Fibroblast of lung (primary cell): ENCODE measurements around the gene DZIP1L. TPM values are rescaled to one million over a fixed set of nuclear protein-coding genes. Genes with fewer than 3 reads are reported as not detected.

Experiments
- DNase-seq, 2 donors: peaks; one replicate each; pipeline versions ENCODE4 v3.0.0 to v3.0.0-alpha.2; 2010; ENCODE audit warnings: low read depth in 2 of 2
- H2AFZ ChIP-seq: 2 replicates; pipeline ENCODE4 v1.5.1; 2012; ENCODE audit warnings: low read length, control low read depth, inconsistent platforms
- H3K27ac ChIP-seq: 2 replicates; pipeline ENCODE4 v1.5.1; 2011; ENCODE audit warnings: low read length, control low read depth; ENCODE audit not compliant: insufficient read depth
- H3K27me3 ChIP-seq: 2 replicates; pipeline ENCODE4 v1.5.1; 2011; ENCODE audit warnings: mild to moderate bottlenecking, low read length; ENCODE audit not compliant: control insufficient read depth, insufficient read depth
- H3K36me3 ChIP-seq: 2 replicates; pipeline ENCODE4 v1.5.1; 2011; ENCODE audit warnings: low read length; ENCODE audit not compliant: control insufficient read depth, insufficient read depth
- H3K4me1 ChIP-seq: 2 replicates; pipeline ENCODE4 v1.5.1; 2011; ENCODE audit warnings: low read length; ENCODE audit not compliant: control insufficient read depth, insufficient read depth; ENCODE audit errors: extremely low read depth
- H3K4me2 ChIP-seq: 2 replicates; pipeline ENCODE4 v1.5.1; 2011; ENCODE audit warnings: low read length, control low read depth; ENCODE audit not compliant: insufficient read depth; ENCODE audit errors: extremely low read depth
- H3K4me3 ChIP-seq, 4 experiments: fragments of 200-600 bp in 1 of 4; sonication (generic) in 1 of 4; replicated peaks in 1 of 4; 2 replicates each; pipeline ENCODE4 v1.5.1; 2011 to 2016; ENCODE audit warnings: low read length in 4 of 4, low read depth in 3 of 4, mild to moderate bottlenecking in 3 of 4, control low read depth in 2 of 4, inconsistent platforms in 1 of 4, mixed read lengths in 1 of 4; ENCODE audit not compliant: insufficient read depth in 1 of 4; ENCODE audit errors: control extremely low read depth in 1 of 4
- H3K79me2 ChIP-seq: 2 replicates; pipeline ENCODE4 v1.5.1; 2012; ENCODE audit warnings: mild to moderate bottlenecking, low read length, inconsistent platforms; ENCODE audit not compliant: control insufficient read depth, insufficient read depth
- H3K9ac ChIP-seq: 2 replicates; pipeline ENCODE4 v1.5.1; 2011; ENCODE audit warnings: mild to moderate bottlenecking, low read length, control low read depth; ENCODE audit not compliant: insufficient read depth
- H3K9me3 ChIP-seq: 2 replicates; pipeline ENCODE4 v1.5.1; 2012; ENCODE audit warnings: low read depth, low read length; ENCODE audit not compliant: control insufficient read depth, insufficient read depth
- H4K20me1 ChIP-seq: 2 replicates; pipeline ENCODE4 v1.5.1; 2011; ENCODE audit warnings: low read length; ENCODE audit not compliant: control insufficient read depth, insufficient read depth; ENCODE audit errors: extremely low read depth
- CTCF ChIP-seq, 2 donors: IDR thresholded peaks in 1 of 2; conservative IDR thresholded peaks in 1 of 2; 1 replicate in 1 of 2; 2 replicates in 1 of 2; pipeline ENCODE4 v1.5.1; 2011 to 2012; ENCODE audit warnings: low read length in 2 of 2, control low read depth in 1 of 2, inconsistent platforms in 1 of 2, low read depth in 1 of 2, mild to moderate bottlenecking in 1 of 2
- EZH2 ChIP-seq: IDR thresholded peaks from 2 replicates; pipeline ENCODE4 v1.5.1; 2012; ENCODE audit warnings: low read length, control low read depth, mild to moderate bottlenecking; ENCODE audit errors: missing control alignments
- polyA plus RNA-seq, 2 donors: library from polyadenylated mRNA; depleted of rRNA in 1 of 2; stranded (reverse) in 1 of 2; unstranded in 1 of 2; fragments of >200 nt; gene quantifications; 2 replicates each; pipeline ENCODE4 v1.2.1, GENCODE V29; 2011 to 2012; ENCODE audit warnings: missing spikeins in 1 of 2
- total RNA-seq: library from RNA; depleted of rRNA; stranded (reverse); fragments of >200 nt; gene quantifications from 2 replicates; pipeline ENCODE4 v1.2.1, GENCODE V29; 2014

DZIP1L gene
- total and polyA plus RNA-seq, 2 donors (not counting 1 experiment from before 2014, with no cell fraction given), result 8.9 to 22.6 TPM

GRCh38 chr3:138031536-138031935 is 83.9 kb downstream of the DZIP1L start:
- no peaks in the 10 kb centered on the region for H3K27me3 ChIP-seq
- no peak for DNase-seq
- H3K27ac ChIP-seq, result no peak overlapping the region
- H2AFZ ChIP-seq, result no peak overlapping the region
- no peaks in the 10 kb centered on the region for H3K79me2 ChIP-seq
- no peaks in the 10 kb centered on the region for H3K9me3 ChIP-seq
- H3K36me3 ChIP-seq, result no peaks in the 10 kb centered on the region
- no peak overlapping the region for H3K9ac ChIP-seq
- no peaks in the 10 kb centered on the region for H4K20me1 ChIP-seq
- H3K4me3 ChIP-seq, result no peak overlapping the region
- no peak for TF ChIP-seq CTCF (conservative IDR thresholded peaks at IDR 0.05 in 1 of 2, IDR thresholded peaks at IDR 0.05 in 1 of 2; ENCODE audit: low read depth in 1 of 2, low read length in 2 of 2)
- no peak for TF ChIP-seq EZH2
- no peak overlapping the region for H3K4me2 ChIP-seq
- no peaks in the 10 kb centered on the region for H3K4me1 ChIP-seq

GRCh38 chr3:138030734-138031280 is 84.6 kb downstream of the DZIP1L start:
- no peaks in the 10 kb centered on the region for H3K9me3 ChIP-seq
- no peaks in the 10 kb centered on the region for H3K79me2 ChIP-seq
- H3K4me3 ChIP-seq, result no peak overlapping the region
- H3K27ac ChIP-seq, result no peak overlapping the region
- H3K36me3 ChIP-seq, result no peaks in the 10 kb centered on the region
- H3K9ac ChIP-seq, result no peak overlapping the region
- no peaks in the 10 kb centered on the region for H3K4me1 ChIP-seq
- TF ChIP-seq EZH2 (no peak), CTCF (conservative IDR thresholded peaks at IDR 0.05 in 1 of 2, IDR thresholded peaks at IDR 0.05 in 1 of 2; ENCODE audit: low read depth in 1 of 2, low read length in 2 of 2) (no peak)
- H3K27me3 ChIP-seq, result no peaks in the 10 kb centered on the region
- H3K4me2 ChIP-seq, result no peak overlapping the region
- H2AFZ ChIP-seq, result no peak overlapping the region
- no peak for DNase-seq
- H4K20me1 ChIP-seq, result no peaks in the 10 kb centered on the region

- Histone ChIP-seq H4K20me1 (no peaks in the 10 kb centered on the region), H3K4me2 (no peak overlapping the region), H3K4me1 (no peaks in the 10 kb centered on the region), H3K4me3 (no peak overlapping the region), H3K27me3 (no peaks in the 10 kb centered on the region), H3K9ac (no peak overlapping the region), H3K27ac (no peak overlapping the region), H3K9me3 (no peaks in the 10 kb centered on the region), H3K79me2 (no peaks in the 10 kb centered on the region), H3K36me3 (no peaks in the 10 kb centered on the region), H2AFZ (no peak overlapping the region)
- TF ChIP-seq EZH2, result no peak
- TF ChIP-seq CTCF (conservative IDR thresholded peaks at IDR 0.05 in 1 of 2, IDR thresholded peaks at IDR 0.05 in 1 of 2; ENCODE audit: low read depth in 1 of 2, low read length in 2 of 2), result no peak
- no peak for DNase-seq
Measured at GRCh38 chr3:138027821-138028220, 87.6 kb downstream of the DZIP1L start.
